COLO829 (cell line): Measurements from ENCODE around the gene ZNF22.
"Not testable (repeated sequence)": the region's sequence is repeated elsewhere in the genome, so short reads cannot be mapped to it uniquely, and the experiment has no call there.

Source experiments
- DNase-seq: peaks from one replicate; pipeline ENCODE4 v3.0.0; 2012; ENCODE audit warnings: low spot score

Gene ZNF22

GRCh38 chr10:44991571-44991970, 9.2 kb upstream of the ZNF22 start:
- DNase-seq = no peak

- DNase-seq = no peak
Observed at GRCh38 chr10:44992070-44992731, 8.5 kb upstream of the ZNF22 start.

DNA sequence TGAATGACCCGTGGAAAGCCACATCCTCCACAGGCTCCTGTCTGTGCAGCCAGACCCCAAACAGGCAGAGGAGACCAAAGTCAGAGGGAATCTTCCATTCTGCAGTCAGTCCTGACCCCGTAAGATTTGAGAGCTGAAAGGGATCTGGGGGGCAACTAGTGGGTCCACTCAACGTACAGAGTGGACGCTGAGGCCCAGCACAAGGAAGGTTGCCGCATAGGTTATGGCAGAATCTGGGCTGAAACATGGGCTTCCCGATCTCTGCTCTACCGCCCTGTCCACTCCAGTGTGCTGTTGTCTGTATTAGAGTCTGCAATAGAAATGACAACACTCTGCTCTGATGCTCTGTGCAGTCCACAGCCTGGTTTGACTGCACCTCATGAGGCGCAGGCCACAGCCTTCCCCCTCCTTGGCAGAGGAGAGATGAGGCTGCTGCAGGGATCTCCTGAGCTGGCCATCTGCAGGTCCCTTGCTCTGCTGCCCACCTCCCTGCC, 7.9 kb upstream of the ZNF22 start:
- no peak for DNase-seq

- no peak for DNase-seq
Observed at GRCh38 chr10:44993226-44993921, 7.3 kb upstream of the ZNF22 start.

- no peak for DNase-seq
Observed at GRCh38 chr10:44993922-44994751, 6.6 kb upstream of the ZNF22 start.

GRCh38 chr10:44994752-44995530, 5.8 kb upstream of the ZNF22 start:
- no peak for DNase-seq

- no peak for DNase-seq
Observed at GRCh38 chr10:44995581-44995913, 5.2 kb upstream of the ZNF22 start.

DNA sequence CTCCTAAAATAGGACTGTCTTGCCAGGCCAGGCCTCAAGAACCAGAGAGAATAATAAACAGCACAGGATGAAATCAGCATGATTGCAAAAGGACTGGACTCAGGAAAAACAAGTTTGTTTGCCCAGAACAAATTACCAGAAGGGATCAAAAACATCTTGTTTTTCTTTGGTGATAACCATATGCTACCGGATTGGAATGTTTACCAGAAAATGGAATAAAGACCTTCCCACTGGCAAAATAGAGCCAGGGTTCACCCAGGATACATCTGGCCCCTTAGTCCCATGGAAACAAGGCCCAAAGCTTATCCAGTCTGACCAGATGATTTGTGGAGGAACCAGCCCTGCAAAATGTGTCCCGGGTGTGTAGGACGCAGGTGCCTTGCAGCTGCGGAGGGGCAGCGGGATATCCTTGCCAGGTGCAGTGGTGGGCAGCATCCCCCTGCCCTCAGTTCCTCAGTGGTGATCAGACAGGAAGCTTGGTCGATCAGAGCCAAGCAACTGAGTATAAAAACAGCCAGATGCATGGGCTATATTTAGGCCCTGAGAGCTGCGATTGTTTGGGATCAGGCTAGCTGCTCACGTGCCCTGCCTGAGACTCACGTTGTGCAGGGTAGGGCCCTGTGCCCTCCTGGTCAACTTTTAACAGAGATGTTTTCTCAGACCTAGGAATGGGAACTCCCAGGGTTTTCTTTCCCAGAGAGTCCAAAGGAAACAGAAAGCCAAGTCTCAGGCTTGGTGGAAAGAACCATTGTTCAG, 4.6 kb upstream of the ZNF22 start:
- peak; percentile 7 for DNase-seq

GRCh38 chr10:44997105-44997748, 3.5 kb upstream of the ZNF22 start:
- no peak for DNase-seq

DNA sequence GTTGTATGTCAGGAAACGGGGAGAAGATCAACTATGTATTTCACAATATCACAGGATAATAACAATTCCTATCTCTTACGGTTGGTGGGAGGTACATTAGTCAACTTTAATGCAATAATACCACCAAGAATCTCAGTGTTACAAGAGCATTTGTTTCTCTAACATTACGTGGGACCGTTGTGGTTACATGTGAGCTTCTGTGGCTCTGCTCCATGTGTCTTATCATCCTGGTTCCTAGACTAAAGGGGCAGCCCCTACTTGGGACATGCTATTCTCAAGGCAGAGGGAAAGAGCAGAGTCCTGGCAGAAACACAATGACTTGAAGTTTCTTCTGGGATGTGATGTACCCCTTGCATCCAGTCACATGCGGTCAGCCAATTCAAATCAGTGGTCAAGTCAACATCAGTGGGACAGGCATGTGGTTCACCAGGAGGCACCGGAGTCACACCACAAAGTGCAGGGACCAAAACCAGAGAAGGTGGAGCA, 2.5 kb upstream of the ZNF22 start:
- no peak for DNase-seq

DNA sequence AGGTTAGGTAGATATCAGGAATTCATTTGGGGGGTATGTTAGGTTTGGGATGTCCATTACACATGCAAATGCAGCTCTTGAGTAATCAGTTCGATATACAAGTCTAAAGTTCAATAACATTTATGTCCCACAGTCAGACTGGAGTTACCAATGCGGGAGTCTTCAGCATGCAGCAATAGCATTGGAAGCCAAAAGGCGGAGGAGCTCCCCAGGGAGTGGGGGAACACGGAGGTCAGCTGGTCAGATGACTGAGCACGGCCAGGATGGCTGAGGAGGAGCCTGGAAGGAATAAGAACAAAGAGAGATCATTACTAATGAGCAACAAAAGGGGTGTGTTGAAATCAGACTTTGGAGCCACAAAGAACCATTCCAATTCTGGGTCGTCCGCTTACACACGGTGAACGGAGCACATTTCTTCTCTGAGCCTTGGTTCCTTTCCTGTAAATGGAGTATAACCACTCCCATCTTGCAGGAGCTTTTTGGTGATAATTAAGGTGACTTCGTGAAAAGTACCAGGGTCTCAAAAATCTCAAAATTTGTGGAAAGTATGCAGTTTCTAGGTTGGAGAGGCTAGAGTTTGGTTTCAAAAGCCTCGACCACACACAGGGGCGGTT, 478 bp upstream of the ZNF22 start:
- peak; percentile 11 for DNase-seq

DNA sequence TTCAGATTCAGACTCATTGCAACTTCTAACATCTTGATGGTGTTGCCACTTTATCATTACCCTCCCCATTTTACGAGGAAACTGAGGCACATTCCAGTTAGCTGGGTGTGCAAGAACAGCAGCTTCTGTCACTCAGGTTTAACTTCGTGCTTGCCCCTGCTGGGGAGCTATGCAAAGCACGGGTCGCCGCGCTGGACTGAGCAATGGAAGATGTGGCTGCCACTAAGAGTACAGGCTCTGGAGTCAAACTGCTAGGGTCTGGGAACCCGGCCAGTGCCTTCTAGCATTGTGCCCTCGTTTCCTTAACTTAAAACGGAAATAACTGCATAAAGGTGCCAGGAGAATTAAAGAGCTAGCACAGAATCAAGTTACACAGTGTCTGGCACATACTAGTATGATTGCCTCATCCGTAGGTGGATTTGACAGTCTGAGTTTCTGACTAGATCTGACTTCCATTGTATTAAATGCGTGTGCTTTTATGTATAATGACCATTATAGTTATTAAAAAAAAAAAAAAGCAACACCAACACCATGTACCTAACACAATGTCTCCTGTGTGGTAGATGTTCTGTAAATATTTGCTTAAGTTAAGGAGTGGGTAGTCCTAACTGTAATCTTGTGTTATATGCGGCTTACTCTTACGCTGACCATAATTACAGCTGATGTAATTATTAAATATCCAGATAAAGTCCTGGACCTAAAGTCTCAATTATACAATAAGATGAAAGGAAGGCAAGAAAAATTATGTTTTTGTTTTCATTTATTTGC, 842 bp downstream of the ZNF22 start:
- DNase-seq = peak; percentile 12

DNA sequence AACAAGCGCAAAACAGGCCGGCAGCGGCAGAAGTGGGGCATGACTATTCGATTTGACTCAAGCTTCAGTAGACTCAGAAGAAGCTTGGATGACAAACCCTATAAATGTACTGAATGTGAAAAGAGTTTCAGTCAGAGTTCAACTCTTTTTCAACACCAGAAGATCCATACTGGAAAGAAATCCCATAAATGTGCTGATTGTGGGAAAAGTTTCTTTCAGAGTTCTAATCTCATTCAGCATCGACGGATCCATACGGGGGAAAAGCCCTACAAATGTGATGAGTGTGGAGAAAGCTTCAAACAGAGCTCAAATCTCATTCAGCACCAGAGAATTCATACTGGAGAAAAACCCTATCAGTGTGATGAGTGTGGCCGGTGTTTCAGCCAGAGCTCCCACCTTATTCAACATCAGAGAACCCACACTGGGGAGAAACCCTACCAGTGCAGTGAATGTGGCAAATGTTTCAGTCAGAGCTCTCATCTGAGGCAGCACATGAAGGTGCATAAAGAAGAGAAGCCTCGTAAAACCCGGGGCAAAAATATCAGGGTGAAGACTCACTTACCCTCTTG, 2.8 kb downstream of the ZNF22 start:
- no peak for DNase-seq

- no peak for DNase-seq
Observed at GRCh38 chr10:45004661-45005060, 3.9 kb downstream of the ZNF22 start.

DNA sequence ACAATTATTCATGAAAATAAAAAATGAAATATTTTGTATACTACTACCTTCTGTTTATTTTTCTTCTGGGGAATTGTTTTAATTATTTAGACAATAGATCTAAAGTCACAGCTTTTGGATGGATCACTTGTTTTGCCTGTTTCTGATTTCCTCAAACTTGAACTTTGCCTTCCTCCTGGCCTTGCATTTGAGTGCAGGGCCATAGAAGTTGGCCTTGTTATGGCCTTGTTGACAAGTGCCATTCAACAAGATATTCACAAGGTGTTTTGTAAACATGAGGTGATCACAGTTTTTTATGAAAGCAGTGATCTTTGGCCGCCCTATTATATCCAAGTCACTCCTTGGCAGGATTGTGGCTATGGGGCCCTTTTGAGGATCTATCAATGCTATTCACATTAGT, 4.6 kb downstream of the ZNF22 start:
- no peak for DNase-seq

DNA sequence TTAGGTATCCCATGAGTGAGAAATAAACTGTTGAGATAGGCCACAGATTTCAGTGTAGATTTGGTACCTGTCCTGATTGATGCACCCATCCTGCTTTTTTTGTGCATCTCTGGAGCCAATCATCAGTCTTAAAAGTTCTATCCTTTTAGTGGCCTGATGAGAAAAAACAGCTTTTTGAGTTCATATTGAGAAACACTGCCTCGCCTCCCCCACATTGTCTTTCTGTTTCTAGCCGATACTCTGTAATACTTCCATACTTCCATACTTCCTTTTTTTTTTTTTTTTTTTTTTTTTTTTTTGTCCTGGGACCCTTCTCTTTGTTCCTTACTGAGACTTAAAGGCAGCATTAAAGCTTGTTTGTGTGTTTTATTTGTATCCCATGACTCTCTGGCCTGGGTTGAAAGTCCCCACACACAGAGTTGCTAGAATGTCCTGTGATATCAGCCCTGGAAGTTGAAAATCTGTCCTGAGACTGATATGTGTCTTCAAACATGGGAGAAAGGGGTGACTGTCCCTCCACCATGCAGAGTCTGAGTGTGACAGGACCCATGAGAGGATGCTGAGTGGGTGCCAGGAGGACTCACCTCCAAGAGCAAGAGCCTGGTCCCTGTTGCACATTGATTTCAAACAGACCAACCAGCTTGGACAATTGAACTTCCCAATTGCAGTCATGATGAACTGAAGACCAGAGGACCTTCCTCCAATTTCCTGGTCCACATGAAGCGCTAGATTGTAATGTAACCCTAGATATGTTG, 5.7 kb downstream of the ZNF22 start:
- no peak for DNase-seq

GRCh38 chr10:45008524-45009161, 7.9 kb downstream of the ZNF22 start:
- peak; percentile 69 for DNase-seq

DNA sequence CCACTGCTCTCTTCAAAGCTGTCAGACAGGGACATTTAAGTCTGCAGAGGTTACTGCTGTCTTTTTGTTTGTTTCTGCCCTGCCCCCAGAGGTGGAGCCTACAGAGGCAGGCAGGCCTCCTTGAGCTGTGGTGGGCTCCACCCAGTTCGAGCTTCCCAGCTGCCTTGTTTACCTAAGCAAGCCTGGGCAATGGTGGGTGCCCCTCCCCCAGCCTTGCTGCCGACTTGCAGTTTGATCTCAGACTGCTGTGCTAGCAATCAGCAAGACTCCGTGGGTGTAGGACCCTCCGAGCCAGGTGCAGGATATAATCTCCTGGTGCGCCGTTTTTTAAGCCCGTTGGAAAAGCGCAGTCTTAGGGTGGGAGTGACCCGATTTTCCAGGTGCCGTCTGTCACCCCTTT, 13.8 kb downstream of the ZNF22 start:
- not testable (repeated sequence) for DNase-seq
